Choroid plexus epithelial cell (primary cell): Measurements from ENCODE around the gene CDHR5.

Experiments used
- DNase-seq: peaks from one replicate; pipeline ENCODE4 v3.0.0-alpha.2; 2010; ENCODE audit warnings: low read depth
- H3K4me3 ChIP-seq: 2 replicates; pipeline ENCODE4 v1.5.1; 2011; ENCODE audit warnings: low read depth, mild to moderate bottlenecking, control low read depth, low read length, moderate library complexity
- CTCF ChIP-seq: conservative IDR thresholded peaks from 2 replicates; pipeline ENCODE4 v1.5.1; 2011; ENCODE audit warnings: low read depth, mild to moderate bottlenecking, control low read depth, inconsistent platforms, low read length, moderate library complexity

Gene CDHR5

GRCh38 chr11:662689-663274 is 38.0 kb upstream of the CDHR5 start:
- DNase-seq = peak; percentile 63
- H3K4me3 ChIP-seq = no peak overlapping the region
- peak; percentile 84 for TF ChIP-seq CTCF

- TF ChIP-seq CTCF = no peak
- H3K4me3 ChIP-seq = no peak overlapping the region
- no peak for DNase-seq
Measured at GRCh38 chr11:660681-661444, 36.1 kb upstream of the CDHR5 start.

GRCh38 chr11:660281-660680 is 35.5 kb upstream of the CDHR5 start:
- no peak overlapping the region for H3K4me3 ChIP-seq
- TF ChIP-seq CTCF = no peak
- no peak for DNase-seq

GRCh38 chr11:659532-660085 is 34.9 kb upstream of the CDHR5 start:
- no peak for TF ChIP-seq CTCF
- DNase-seq = no peak
- no peak overlapping the region for H3K4me3 ChIP-seq

- no peak for DNase-seq
- no peak for TF ChIP-seq CTCF
- H3K4me3 ChIP-seq = no peak overlapping the region
Measured at GRCh38 chr11:657691-658126, 33.0 kb upstream of the CDHR5 start.

GRCh38 chr11:656866-657265 is 32.1 kb upstream of the CDHR5 start:
- TF ChIP-seq CTCF = no peak
- H3K4me3 ChIP-seq = no peak overlapping the region
- no peak for DNase-seq
